Astrocyte (in vitro differentiated cells and primary cell): ENCODE data around the gene CXADR. TPM values are rescaled to one million over a fixed set of nuclear protein-coding genes. Genes with fewer than 3 reads are reported as not detected.
A peak's percentile ranks its signal among the peaks of the same experiment; 100 is the strongest.

Source experiments
- DNase-seq: peaks from one replicate; pipeline ENCODE4 v3.0.0-alpha.2; 2010; ENCODE audit warnings: low read depth
- FAIRE-seq: peaks from 2 replicates; lab custom pipeline; 2011; peaks lifted over from hg19 to GRCh38; lab: Jason Lieb, UNC
- H2AFZ ChIP-seq: 2 replicates; pipeline ENCODE4 v1.6.0; 2012; ENCODE audit warnings: low read depth, low read length, inconsistent platforms
- H3K27ac ChIP-seq: 2 replicates; pipeline ENCODE4 v1.5.1; 2011; ENCODE audit warnings: low read depth, low read length, inconsistent platforms
- H3K27me3 ChIP-seq: 2 replicates; pipeline ENCODE4 v1.6.0; 2011; ENCODE audit warnings: low read length, inconsistent platforms; ENCODE audit not compliant: insufficient read depth
- H3K36me3 ChIP-seq: 2 replicates; pipeline ENCODE4 v1.5.1; 2011; ENCODE audit warnings: low read length, inconsistent platforms; ENCODE audit not compliant: insufficient read depth
- H3K4me1 ChIP-seq: 2 replicates; pipeline ENCODE4 v1.5.1; 2011; ENCODE audit warnings: low read length, inconsistent platforms; ENCODE audit not compliant: insufficient read depth
- H3K4me2 ChIP-seq: 2 replicates; pipeline ENCODE4 v1.6.0; 2012; ENCODE audit warnings: low read length, inconsistent platforms
- H3K4me3 ChIP-seq: 2 replicates; pipeline ENCODE4 v1.5.1; 2011; ENCODE audit warnings: low read depth, mild to moderate bottlenecking, low read length, inconsistent platforms; ENCODE audit not compliant: insufficient read depth
- H3K79me2 ChIP-seq: 2 replicates; pipeline ENCODE4 v1.6.0; 2012; ENCODE audit warnings: mild to moderate bottlenecking, low read length, inconsistent platforms; ENCODE audit not compliant: insufficient read depth
- H3K9ac ChIP-seq: 2 replicates; pipeline ENCODE4 v1.6.0; 2012; ENCODE audit warnings: mild to moderate bottlenecking, low read length, inconsistent platforms
- H3K9me3 ChIP-seq: 2 replicates; pipeline ENCODE4 v1.5.1; 2012; ENCODE audit warnings: low read depth, mild to moderate bottlenecking, low read length, inconsistent platforms; ENCODE audit not compliant: insufficient read depth
- H4K20me1 ChIP-seq: 2 replicates; pipeline ENCODE4 v1.6.0; 2012; ENCODE audit warnings: low read length, inconsistent platforms; ENCODE audit not compliant: insufficient read depth
- H3K27ac Mint-ChIP-seq: one replicate; pipeline ENCODE4 v1.8.0; 2021; ENCODE audit warnings: mild to moderate bottlenecking, mixed read lengths; ENCODE audit not compliant: unreplicated experiment
- H3K27me3 Mint-ChIP-seq: one replicate; pipeline ENCODE4 v1.8.0; 2021; ENCODE audit warnings: low read depth, mixed read lengths; ENCODE audit not compliant: unreplicated experiment
- H3K36me3 Mint-ChIP-seq: one replicate; pipeline ENCODE4 v1.8.0; 2021; ENCODE audit warnings: low read depth, mixed read lengths; ENCODE audit not compliant: unreplicated experiment
- H3K4me1 Mint-ChIP-seq: one replicate; pipeline ENCODE4 v1.8.0; 2021; ENCODE audit warnings: low read depth, mixed read lengths; ENCODE audit not compliant: unreplicated experiment
- H3K4me3 Mint-ChIP-seq: one replicate; pipeline ENCODE4 v1.8.0; 2021; ENCODE audit warnings: mild to moderate bottlenecking, moderate library complexity, mixed read lengths; ENCODE audit not compliant: unreplicated experiment
- H3K9me3 Mint-ChIP-seq: one replicate; pipeline ENCODE4 v1.8.0; 2021; ENCODE audit warnings: mild to moderate bottlenecking, mixed read lengths; ENCODE audit not compliant: unreplicated experiment
- CTCF ChIP-seq: IDR thresholded peaks from 2 replicates; pipeline ENCODE4 v1.5.1; 2011; ENCODE audit warnings: low read depth, mild to moderate bottlenecking, inconsistent platforms, low read length, moderate library complexity; ENCODE audit not compliant: insufficient read depth
- EZH2 ChIP-seq: IDR thresholded peaks from 2 replicates; pipeline ENCODE4 v1.6.1; 2012; ENCODE audit warnings: mild to moderate bottlenecking, low read length, inconsistent platforms; ENCODE audit not compliant: insufficient read depth
- total RNA-seq: library from RNA; stranded (reverse); gene quantifications from 2 replicates; pipeline ENCODE4 v1.2.1, GENCODE V29; 2021

Gene CXADR
- total RNA-seq, 1 donor from 2014 or later, result 30.6 TPM

GRCh38 chr21:17527711-17528110 lies 14.9 kb downstream of the CXADR start:
- Histone ChIP-seq H3K27ac (peak overlapping the region; percentile 30), H3K4me1 (peaks cover 7% of the 10 kb centered on the region), H3K9ac (no peak overlapping the region), H3K27me3 (no peaks in the 10 kb centered on the region), H3K4me2 (peak overlapping the region; percentile 11), H4K20me1 (no peaks in the 10 kb centered on the region), H3K36me3 (no peaks in the 10 kb centered on the region), H3K79me2 (no peaks in the 10 kb centered on the region), H3K9me3 (no peaks in the 10 kb centered on the region), H3K4me3 (no peak overlapping the region), H2AFZ (no peak overlapping the region)
- Mint-ChIP-seq H3K27me3 (no peaks in the 10 kb centered on the region), H3K4me1 (peaks cover 15% of the 10 kb centered on the region), H3K27ac (peak overlapping the region; percentile 94), H3K9me3 (no peaks in the 10 kb centered on the region), H3K4me3 (no peak overlapping the region), H3K36me3 (no peaks in the 10 kb centered on the region)
- no peak for DNase-seq
- no peak for FAIRE-seq
- no peak for TF ChIP-seq CTCF
- TF ChIP-seq EZH2, result no peak

- TF ChIP-seq EZH2 (no peak), CTCF (no peak)
- peaks cover 15% of the 10 kb centered on the region for H3K4me1 Mint-ChIP-seq
- no peaks in the 10 kb centered on the region for H3K79me2 ChIP-seq
- H3K27ac ChIP-seq, result no peak overlapping the region
- H3K27ac Mint-ChIP-seq, result no peak overlapping the region
- no peak overlapping the region for H3K4me3 ChIP-seq
- no peaks in the 10 kb centered on the region for H3K9me3 ChIP-seq
- H2AFZ ChIP-seq, result no peak overlapping the region
- no peaks in the 10 kb centered on the region for H3K36me3 ChIP-seq
- FAIRE-seq (no peak), DNase-seq (no peak)
- no peak overlapping the region for H3K9ac ChIP-seq
- H4K20me1 ChIP-seq, result no peaks in the 10 kb centered on the region
- H3K4me3 Mint-ChIP-seq, result no peak overlapping the region
- no peak overlapping the region for H3K4me2 ChIP-seq
- H3K4me1 ChIP-seq, result peaks cover 7% of the 10 kb centered on the region
- no peaks in the 10 kb centered on the region for H3K27me3 ChIP-seq
- no peaks in the 10 kb centered on the region for H3K27me3 Mint-ChIP-seq
- no peaks in the 10 kb centered on the region for H3K9me3 Mint-ChIP-seq
- H3K36me3 Mint-ChIP-seq, result peaks cover 1% of the 10 kb centered on the region
Measured at GRCh38 chr21:17529648-17530047, 16.8 kb downstream of the CXADR start.

- no peak overlapping the region for H2AFZ ChIP-seq
- H3K27me3 ChIP-seq, result no peaks in the 10 kb centered on the region
- no peak overlapping the region for H3K9ac ChIP-seq
- no peaks in the 10 kb centered on the region for H4K20me1 ChIP-seq
- no peaks in the 10 kb centered on the region for H3K36me3 ChIP-seq
- Mint-ChIP-seq H3K27me3 (no peaks in the 10 kb centered on the region), H3K27ac (no peak overlapping the region), H3K36me3 (peaks cover 1% of the 10 kb centered on the region), H3K4me1 (peaks cover 4% of the 10 kb centered on the region), H3K4me3 (no peak overlapping the region), H3K9me3 (peaks cover 2% of the 10 kb centered on the region)
- no peak overlapping the region for H3K4me3 ChIP-seq
- DNase-seq (no peak), FAIRE-seq (no peak)
- no peak overlapping the region for H3K27ac ChIP-seq
- no peaks in the 10 kb centered on the region for H3K79me2 ChIP-seq
- no peak overlapping the region for H3K4me2 ChIP-seq
- H3K4me1 ChIP-seq, result peaks cover 3% of the 10 kb centered on the region
- no peaks in the 10 kb centered on the region for H3K9me3 ChIP-seq
- TF ChIP-seq EZH2, result no peak
- no peak for TF ChIP-seq CTCF
Measured at GRCh38 chr21:17532292-17532691, 19.4 kb downstream of the CXADR start.
